Parathyroid adenoma (tissue), 2 donors: Measurements from ENCODE around the gene NKD1.

Experiments used
- H2AFZ ChIP-seq: fragments of 300-600 bp; sonication (generic); one replicate; pipeline ENCODE4 v1.7.0; 2017; ENCODE audit warnings: antibody characterized with exemption, mild to moderate bottlenecking
- H3K27ac ChIP-seq: fragments of 300-600 bp; sonication (generic); one replicate; pipeline ENCODE4 v1.7.0; 2017
- H3K27me3 ChIP-seq: fragments of 300-600 bp; sonication (generic); one replicate; pipeline ENCODE4 v1.7.0; 2017; ENCODE audit warnings: low read length; ENCODE audit not compliant: control insufficient read depth, insufficient read depth
- H3K36me3 ChIP-seq: fragments of 300-600 bp; sonication (generic); one replicate; pipeline ENCODE4 v1.7.0; 2017; ENCODE audit warnings: low read length; ENCODE audit not compliant: control insufficient read depth, insufficient read depth
- H3K4me1 ChIP-seq: fragments of 300-600 bp; sonication (generic); one replicate; pipeline ENCODE4 v1.7.0; 2017; ENCODE audit warnings: control low read depth
- H3K4me2 ChIP-seq: fragments of 300-600 bp; sonication (generic); one replicate; pipeline ENCODE4 v1.7.0; 2017; ENCODE audit warnings: low read length
- H3K4me3 ChIP-seq: fragments of 300-600 bp; sonication (generic); one replicate; pipeline ENCODE4 v1.7.0; 2017; ENCODE audit warnings: low read depth, low read length
- H3K79me2 ChIP-seq: fragments of 300-600 bp; sonication (generic); one replicate; pipeline ENCODE4 v1.7.0; 2017; ENCODE audit warnings: control low read depth
- H3K9ac ChIP-seq: fragments of 300-600 bp; sonication (generic); one replicate; pipeline ENCODE4 v1.7.0; 2017; ENCODE audit warnings: mild to moderate bottlenecking
- H3K9me3 ChIP-seq: fragments of 300-600 bp; sonication (generic); one replicate; pipeline ENCODE4 v1.7.0; 2017; ENCODE audit warnings: low read length; ENCODE audit not compliant: control insufficient read depth
- TF ChIP-seq, protein P1 (sequence below): fragments of 300-600 bp; sonication (generic); IDR thresholded peaks from one replicate; pipeline ENCODE4 v1.7.0; 2017; ENCODE audit warnings: antibody characterized with exemption, mild to moderate bottlenecking
- donor health status: primary hyperparathyroidism.

The NKD1 gene

DNA sequence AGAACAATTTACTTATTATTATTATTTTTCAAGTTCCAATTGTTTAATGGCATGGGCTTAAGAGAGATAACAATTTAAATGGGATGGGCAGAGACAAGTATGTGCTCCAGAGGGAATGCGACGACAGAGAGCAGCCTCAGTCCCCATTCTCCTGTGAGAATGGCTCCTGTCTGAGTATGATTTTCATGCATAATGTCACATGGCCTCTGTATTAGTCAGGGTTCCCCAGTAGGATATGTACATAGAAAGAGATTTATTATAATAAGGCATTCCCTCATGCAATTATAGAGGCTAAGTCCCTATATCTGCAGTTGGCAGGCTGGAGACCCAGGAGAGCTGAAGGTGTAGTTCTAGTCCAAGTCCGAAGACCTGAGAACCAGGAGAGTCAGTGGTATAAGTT lies 22.9 kb upstream of the NKD1 start:
- H3K9me3 ChIP-seq, result no peaks in the 10 kb centered on the region
- H3K79me2 ChIP-seq, result no peaks in the 10 kb centered on the region
- no peaks in the 10 kb centered on the region for H3K27me3 ChIP-seq
- no peak overlapping the region for H3K4me3 ChIP-seq
- TF ChIP-seq, protein P1, sequence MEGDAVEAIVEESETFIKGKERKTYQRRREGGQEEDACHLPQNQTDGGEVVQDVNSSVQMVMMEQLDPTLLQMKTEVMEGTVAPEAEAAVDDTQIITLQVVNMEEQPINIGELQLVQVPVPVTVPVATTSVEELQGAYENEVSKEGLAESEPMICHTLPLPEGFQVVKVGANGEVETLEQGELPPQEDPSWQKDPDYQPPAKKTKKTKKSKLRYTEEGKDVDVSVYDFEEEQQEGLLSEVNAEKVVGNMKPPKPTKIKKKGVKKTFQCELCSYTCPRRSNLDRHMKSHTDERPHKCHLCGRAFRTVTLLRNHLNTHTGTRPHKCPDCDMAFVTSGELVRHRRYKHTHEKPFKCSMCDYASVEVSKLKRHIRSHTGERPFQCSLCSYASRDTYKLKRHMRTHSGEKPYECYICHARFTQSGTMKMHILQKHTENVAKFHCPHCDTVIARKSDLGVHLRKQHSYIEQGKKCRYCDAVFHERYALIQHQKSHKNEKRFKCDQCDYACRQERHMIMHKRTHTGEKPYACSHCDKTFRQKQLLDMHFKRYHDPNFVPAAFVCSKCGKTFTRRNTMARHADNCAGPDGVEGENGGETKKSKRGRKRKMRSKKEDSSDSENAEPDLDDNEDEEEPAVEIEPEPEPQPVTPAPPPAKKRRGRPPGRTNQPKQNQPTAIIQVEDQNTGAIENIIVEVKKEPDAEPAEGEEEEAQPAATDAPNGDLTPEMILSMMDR, result no peak
- no peak overlapping the region for H3K4me2 ChIP-seq
- no peaks in the 10 kb centered on the region for H3K36me3 ChIP-seq
- no peak overlapping the region for H3K9ac ChIP-seq
- H3K4me1 ChIP-seq, result peaks cover 2% of the 10 kb centered on the region
- no peak overlapping the region for H2AFZ ChIP-seq
- H3K27ac ChIP-seq, result no peak overlapping the region

DNA sequence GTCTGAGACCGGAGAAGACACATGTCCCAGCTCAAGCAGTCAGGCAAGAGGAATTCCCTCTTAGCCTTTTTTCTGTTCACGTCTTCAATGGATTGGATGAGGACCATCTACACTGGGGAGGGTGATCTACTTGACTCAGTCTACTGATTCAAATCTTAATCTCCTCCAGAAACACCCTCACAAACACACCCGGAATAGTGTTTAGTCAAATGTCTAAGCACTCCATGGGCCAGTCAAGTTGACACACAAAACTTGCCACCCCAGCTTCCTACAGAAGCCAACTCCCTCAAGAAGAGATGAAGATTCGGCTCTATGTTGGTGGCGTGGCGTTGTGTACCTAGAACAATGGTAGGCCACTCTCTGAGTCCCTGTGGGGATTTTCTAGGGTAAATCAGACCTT lies 22.5 kb upstream of the NKD1 start:
- no peaks in the 10 kb centered on the region for H3K79me2 ChIP-seq
- H3K4me2 ChIP-seq, result no peak overlapping the region
- H3K27me3 ChIP-seq, result no peaks in the 10 kb centered on the region
- H2AFZ ChIP-seq, result no peak overlapping the region
- H3K4me3 ChIP-seq, result no peak overlapping the region
- TF ChIP-seq, protein P1, result no peak
- peaks cover 7% of the 10 kb centered on the region for H3K4me1 ChIP-seq
- no peak overlapping the region for H3K27ac ChIP-seq
- H3K9ac ChIP-seq, result no peak overlapping the region
- no peaks in the 10 kb centered on the region for H3K36me3 ChIP-seq
- H3K9me3 ChIP-seq, result no peaks in the 10 kb centered on the region

DNA sequence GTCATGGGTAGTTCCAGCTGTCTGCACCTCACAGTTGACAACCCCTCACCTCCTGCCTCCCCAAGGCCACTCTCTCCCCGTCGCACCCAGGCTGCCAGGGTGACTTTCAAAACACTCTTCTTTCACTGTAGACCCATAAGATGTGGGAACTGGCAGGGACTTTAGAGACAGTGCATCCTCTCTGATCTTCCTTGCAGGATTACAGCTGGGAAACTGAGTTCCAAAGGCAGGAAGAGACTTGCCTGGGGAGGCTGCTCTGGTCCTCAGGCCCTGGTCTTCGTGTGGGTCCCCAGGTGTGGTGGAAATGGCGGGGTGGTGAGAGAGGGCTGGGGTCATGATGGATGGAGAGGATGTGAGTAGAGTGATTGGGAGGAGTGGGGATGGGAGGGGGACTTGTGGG lies 21.9 kb upstream of the NKD1 start:
- TF ChIP-seq, protein P1, result no peak
- no peaks in the 10 kb centered on the region for H3K9me3 ChIP-seq
- H3K79me2 ChIP-seq, result no peaks in the 10 kb centered on the region
- no peak overlapping the region for H3K27ac ChIP-seq
- no peaks in the 10 kb centered on the region for H3K27me3 ChIP-seq
- no peak overlapping the region for H3K9ac ChIP-seq
- H2AFZ ChIP-seq, result no peak overlapping the region
- no peak overlapping the region for H3K4me3 ChIP-seq
- H3K4me1 ChIP-seq, result peaks cover 8% of the 10 kb centered on the region
- H3K36me3 ChIP-seq, result no peaks in the 10 kb centered on the region
- H3K4me2 ChIP-seq, result no peak overlapping the region

DNA sequence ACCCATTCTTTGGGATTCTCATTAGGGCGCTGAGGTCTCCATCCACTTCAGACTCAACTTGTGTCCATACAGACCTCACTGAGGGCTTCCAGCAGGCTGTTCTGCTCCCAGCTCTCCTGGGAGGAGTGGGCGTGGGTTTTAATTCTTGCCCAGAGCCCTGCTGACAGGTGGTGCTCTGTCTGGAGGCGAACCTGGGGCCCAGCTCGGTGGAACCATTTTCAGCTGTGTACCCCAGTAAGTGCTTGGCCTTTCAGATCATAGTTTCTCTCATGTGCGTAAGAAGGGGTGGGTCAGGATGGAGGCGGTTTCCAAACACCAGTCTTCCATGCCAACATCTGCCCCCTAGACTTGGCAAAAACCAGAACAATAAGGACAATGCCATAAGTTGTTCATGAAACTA lies 21.4 kb upstream of the NKD1 start:
- Histone ChIP-seq H3K4me1 (peaks cover 8% of the 10 kb centered on the region), H3K9me3 (no peaks in the 10 kb centered on the region), H2AFZ (no peak overlapping the region), H3K4me3 (no peak overlapping the region), H3K9ac (no peak overlapping the region), H3K27ac (no peak overlapping the region), H3K36me3 (no peaks in the 10 kb centered on the region), H3K4me2 (no peak overlapping the region), H3K79me2 (no peaks in the 10 kb centered on the region), H3K27me3 (no peaks in the 10 kb centered on the region)
- TF ChIP-seq, protein P1, result no peak

DNA sequence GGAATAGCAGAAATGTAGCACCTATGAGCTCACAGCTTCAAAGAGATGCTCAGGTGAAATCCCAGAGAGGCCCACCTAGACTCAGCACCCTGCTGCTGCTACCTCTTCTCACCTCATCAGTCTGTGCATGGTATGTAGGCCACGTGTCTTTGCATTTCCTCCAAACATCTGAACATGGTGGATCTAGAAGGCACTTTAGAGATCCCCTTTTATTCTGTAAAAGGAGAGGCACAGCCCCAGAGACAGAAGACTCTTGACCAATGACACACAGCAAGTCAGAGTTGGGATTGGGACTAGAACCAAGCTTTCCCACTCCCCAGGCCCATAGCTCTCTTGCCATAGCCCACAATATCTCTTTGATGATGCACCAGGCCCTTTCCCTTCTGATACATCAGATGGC lies 19.4 kb upstream of the NKD1 start:
- Histone ChIP-seq H3K4me2 (no peak overlapping the region), H3K4me3 (no peak overlapping the region), H3K27me3 (no peaks in the 10 kb centered on the region), H2AFZ (no peak overlapping the region), H3K4me1 (peaks cover 8% of the 10 kb centered on the region), H3K79me2 (no peaks in the 10 kb centered on the region), H3K36me3 (no peaks in the 10 kb centered on the region), H3K27ac (no peak overlapping the region), H3K9ac (no peak overlapping the region), H3K9me3 (no peaks in the 10 kb centered on the region)
- TF ChIP-seq, protein P1, result no peak
